Transverse colon (tissue), 4 donors: ENCODE results near the gene STPG1. TPM values are rescaled to one million over a fixed set of nuclear protein-coding genes. Genes with fewer than 3 reads are reported as not detected.

Source experiments
- DNase-seq: peaks from one replicate; pipeline ENCODE4 v3.0.0-alpha.2; 2019
- H3K27ac ChIP-seq, 4 donors: fragments of 200-600 bp; sonication (generic); 2 replicates each; pipeline ENCODE4 v1.5.1; 2016 to 2018; ENCODE audit warnings: inconsistent platforms in 4 of 4
- H3K27me3 ChIP-seq: fragments of 200-600 bp; sonication (generic); 2 replicates; pipeline ENCODE4 v1.5.1; 2017; ENCODE audit warnings: inconsistent platforms
- H3K36me3 ChIP-seq, 4 donors: fragments of 200-600 bp; sonication (generic); 2 replicates each; pipeline ENCODE4 v1.5.1; 2017 to 2019; ENCODE audit warnings: inconsistent platforms in 4 of 4
- H3K4me1 ChIP-seq, 4 donors: fragments of 200-600 bp; sonication (generic); 2 replicates each; pipeline ENCODE4 v1.5.1; 2017 to 2020; ENCODE audit warnings: inconsistent platforms in 4 of 4
- H3K4me3 ChIP-seq, 4 donors: fragments of 200-600 bp; sonication (generic); 1 replicate in 1 of 4; 2 replicates in 3 of 4; pipeline versions ENCODE4 v1.5.1 to v1.6.1; 2017 to 2019; ENCODE audit warnings: inconsistent platforms in 4 of 4
- H3K9me3 ChIP-seq, 2 donors: fragments of 200-600 bp; sonication (generic); 2 replicates each; pipeline ENCODE4 v1.5.1; 2017 to 2019; ENCODE audit warnings: inconsistent platforms in 2 of 2
- CTCF ChIP-seq, 5 experiments: fragments of 200-600 bp in 3 of 5; fragments of 450-650 bp in 2 of 5; sonication (generic) in 3 of 5; IDR thresholded peaks; 1 replicate in 2 of 5; 2 replicates in 3 of 5; pipeline ENCODE4 v1.5.1; 2016 to 2017; ENCODE audit warnings: antibody characterized with exemption in 5 of 5, inconsistent platforms in 3 of 5, mild to moderate bottlenecking in 2 of 5, moderate library complexity in 1 of 5
- EP300 ChIP-seq: sonication (generic); formaldehyde crosslinking; IDR thresholded peaks from one replicate; pipeline ENCODE4 v1.6.1; 2017; ENCODE audit warnings: antibody characterized with exemption, low read depth
- POLR2A ChIP-seq: fragments of 450-650 bp; IDR thresholded peaks from one replicate; pipeline ENCODE4 v1.6.1; 2016; ENCODE audit warnings: antibody characterized with exemption, mild to moderate bottlenecking, moderate library complexity
- POLR2AphosphoS5 ChIP-seq, 3 donors: sonication (generic); formaldehyde crosslinking; IDR thresholded peaks; one replicate each; pipeline ENCODE4 v1.6.1; 2016; ENCODE audit warnings: antibody characterized with exemption in 3 of 3
- WGBS, 2 donors: methylation state at CpG; one replicate each; pipeline ENCODE4 v1.1.5; 2018; ENCODE audit warnings: low coverage in 1 of 2; 5-methylcytosine and 5-hydroxymethylcytosine counted together
- in situ Hi-C, 4 donors: fragments of 200-750 bp; cut with MboI; loops; one replicate each; pipeline versions ENCODE4 v1.15.0 to v1.15.1; 2017; ENCODE audit warnings: low sequenced_read_pairs in 3 of 4, low pct_ligation_motif_present in 1 of 4, low pct_unique_long_range_greater_than_20kb in 1 of 4
- intact Hi-C: fragments of 100-400 bp; cut with DNase I; formaldehyde crosslinking; loops from one replicate; pipeline ENCODE4 v1.15.1; 2023; ENCODE audit warnings: low total_unique reads
- total RNA-seq, 4 donors: library from RNA; depleted of rRNA; stranded (reverse); fragments of >200 nt; gene quantifications; one replicate each; pipeline ENCODE4 v1.1.0, GENCODE V29; 2016

STPG1 gene
- total RNA-seq, 4 donors from 2014 or later, result 4.6 to 33.7 (median 23.3) TPM

GRCh38 chr1:24339996-24340395 lies 73.6 kb downstream of the STPG1 start:
- in situ Hi-C loops (no loop called here), intact Hi-C loops (no loop called here)
- no peaks in the 10 kb centered on the region for H3K36me3 ChIP-seq
- no peak for DNase-seq
- H3K9me3 ChIP-seq, result no peaks in the 10 kb centered on the region
- no peak overlapping the region for H3K4me3 ChIP-seq
- WGBS, 2 donors, result 83 to 92% methylated on average over 1 to 8 of the region's 8 CpGs
- no peaks in the 10 kb centered on the region for H3K27me3 ChIP-seq
- no peak for TF ChIP-seq EP300
- no peak for TF ChIP-seq CTCF (IDR thresholded peaks at IDR 0.05)
- TF ChIP-seq POLR2AphosphoS5 (IDR thresholded peaks at IDR 0.05), result no peak
- TF ChIP-seq POLR2A, result no peak
- H3K4me1 ChIP-seq, result no peaks in the 10 kb centered on the region
- no peak overlapping the region for H3K27ac ChIP-seq

GRCh38 chr1:24338447-24338846 lies 75.1 kb downstream of the STPG1 start:
- Histone ChIP-seq H3K27ac (no peak overlapping the region), H3K27me3 (no peaks in the 10 kb centered on the region), H3K4me1 (no peaks in the 10 kb centered on the region), H3K4me3 (no peak overlapping the region), H3K9me3 (no peaks in the 10 kb centered on the region), H3K36me3 (no peaks in the 10 kb centered on the region)
- intact Hi-C loops (no loop called here), in situ Hi-C loops (no loop called here)
- TF ChIP-seq POLR2A (no peak), POLR2AphosphoS5 (IDR thresholded peaks at IDR 0.05) (no peak), CTCF (IDR thresholded peaks at IDR 0.05) (no peak), EP300 (no peak)
- 75 to 80% methylated on average over 2 to 5 of the region's 5 CpGs for WGBS, 2 donors
- DNase-seq, result no peak

- Histone ChIP-seq H3K9me3 (no peaks in the 10 kb centered on the region), H3K4me1 (no peaks in the 10 kb centered on the region), H3K4me3 (no peak overlapping the region), H3K36me3 (no peaks in the 10 kb centered on the region), H3K27me3 (no peaks in the 10 kb centered on the region), H3K27ac (no peak overlapping the region)
- TF ChIP-seq POLR2AphosphoS5 (IDR thresholded peaks at IDR 0.05), result no peak
- no peak for TF ChIP-seq EP300
- no peak for TF ChIP-seq CTCF (IDR thresholded peaks at IDR 0.05)
- TF ChIP-seq POLR2A, result no peak
- 90% methylated on average over 4 of the region's 4 CpGs; no CpG with 5 or more reads in 1 of the 2 donors for WGBS, 2 donors
- no peak for DNase-seq
- in situ Hi-C loops (no loop called here), intact Hi-C loops (no loop called here)
These were observed 76.1 kb downstream of the STPG1 start for GRCh38 chr1:24337455-24337854.

GRCh38 chr1:24336075-24336474 lies 77.5 kb downstream of the STPG1 start:
- Histone ChIP-seq H3K27me3 (no peaks in the 10 kb centered on the region), H3K27ac (no peak overlapping the region), H3K9me3 (no peaks in the 10 kb centered on the region), H3K4me3 (no peak overlapping the region), H3K36me3 (no peaks in the 10 kb centered on the region), H3K4me1 (no peaks in the 10 kb centered on the region)
- in situ Hi-C loops (no loop called here), intact Hi-C loops (no loop called here)
- TF ChIP-seq CTCF (IDR thresholded peaks at IDR 0.05) (no peak), POLR2A (no peak), POLR2AphosphoS5 (IDR thresholded peaks at IDR 0.05) (no peak), EP300 (no peak)
- no peak for DNase-seq
- 59 to 82% methylated on average over 5 of the region's 5 CpGs for WGBS, 2 donors
